ENCODE data around the gene SLC43A2.

Gene SLC43A2

GRCh38 chr17:1643293-1643998 lies 14.8 kb upstream of the SLC43A2 start:
- DNase-seq = peak; percentile 58

- DNase-seq = no peak
Observed at GRCh38 chr17:1641065-1641403, 12.4 kb upstream of the SLC43A2 start.

- no peak for DNase-seq
Observed at GRCh38 chr17:1640329-1641064, 11.9 kb upstream of the SLC43A2 start.

GRCh38 chr17:1639549-1640180 lies 11.0 kb upstream of the SLC43A2 start:
- DNase-seq = no peak

- DNase-seq = no peak
Observed at GRCh38 chr17:1638624-1639300, 10.1 kb upstream of the SLC43A2 start.

GRCh38 chr17:1638171-1638590 lies 9.5 kb upstream of the SLC43A2 start:
- no peak for DNase-seq

- DNase-seq = no peak
Observed at GRCh38 chr17:1636732-1637285, 8.2 kb upstream of the SLC43A2 start.

- DNase-seq = no peak
Observed at GRCh38 chr17:1635675-1636465, 7.2 kb upstream of the SLC43A2 start.

- no peak for DNase-seq
Observed at GRCh38 chr17:1634841-1635650, 6.4 kb upstream of the SLC43A2 start.

- no peak for DNase-seq
Observed at GRCh38 chr17:1630662-1631061, 2.0 kb upstream of the SLC43A2 start.

- DNase-seq = peak; percentile 23
Observed at GRCh38 chr17:1629504-1630310, 1.1 kb upstream of the SLC43A2 start.

- DNase-seq = peak; percentile 96
Observed at GRCh38 chr17:1628856-1629503, 346 bp upstream of the SLC43A2 start.

GRCh38 chr17:1627182-1627981 lies 1.3 kb downstream of the SLC43A2 start:
- DNase-seq = no peak

GRCh38 chr17:1626333-1626732 lies 2.3 kb downstream of the SLC43A2 start:
- no peak for DNase-seq

- DNase-seq = no peak
Observed at GRCh38 chr17:1625581-1625980, 3.1 kb downstream of the SLC43A2 start.

- no peak for DNase-seq
Observed at GRCh38 chr17:1625053-1625452, 3.6 kb downstream of the SLC43A2 start.

- DNase-seq = no peak
Observed at GRCh38 chr17:1624650-1625049, 4.0 kb downstream of the SLC43A2 start.

GRCh38 chr17:1623057-1623630 lies 5.5 kb downstream of the SLC43A2 start:
- DNase-seq = no peak

Data from NCI-H748 treated with DMSO at 0.1 percent for 48 hours (cell line).